ENCODE results near the gene TMBIM4. TPM values are rescaled to one million over a fixed set of nuclear protein-coding genes. Genes with fewer than 3 reads are reported as not detected.
A peak's percentile ranks its signal among the peaks of the same experiment; 100 is the strongest.
"Not testable (repeated sequence)": the region's sequence is repeated elsewhere in the genome, so short reads cannot be mapped to it uniquely, and the experiment has no call there.

TMBIM4 gene, protein sequence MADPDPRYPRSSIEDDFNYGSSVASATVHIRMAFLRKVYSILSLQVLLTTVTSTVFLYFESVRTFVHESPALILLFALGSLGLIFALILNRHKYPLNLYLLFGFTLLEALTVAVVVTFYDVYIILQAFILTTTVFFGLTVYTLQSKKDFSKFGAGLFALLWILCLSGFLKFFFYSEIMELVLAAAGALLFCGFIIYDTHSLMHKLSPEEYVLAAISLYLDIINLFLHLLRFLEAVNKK
- 100 to 1,000 TPM; 314 to 540 (median 336) TPM for polyA plus RNA-seq

- H3K27me3 Mint-ChIP-seq (ENCODE audit: low read depth in 3 of 3), result peaks cover 15 to 28% (median 16%) of the 10 kb centered on the region in 3 donors
- no peaks in the 10 kb centered on the region for H3K9me3 Mint-ChIP-seq
- peaks cover 12 to 15% (median 12%) of the 10 kb centered on the region in 3 donors for H3K36me3 Mint-ChIP-seq
- H3K27ac Mint-ChIP-seq, result peak within 1 kb of the TSS; percentile 96 to 100 (median 98)
- H3K4me3 Mint-ChIP-seq, result peak within 1 kb of the TSS; percentile 92 to 98 (median 97)
- DNase-seq, result peak; percentile 88 to 89 (median 89)
- peaks cover 52 to 63% of the 10 kb centered on the region in 2 donors for H3K4me1 Mint-ChIP-seq
Measured at GRCh38 chr12:66169221-66170170, at the start of gene TMBIM4. Gene TMBIM4, minus strand, starts transcription at chr12:66169996. Its CDS starts 45 bp downstream, at chr12:66169951.

DNA sequence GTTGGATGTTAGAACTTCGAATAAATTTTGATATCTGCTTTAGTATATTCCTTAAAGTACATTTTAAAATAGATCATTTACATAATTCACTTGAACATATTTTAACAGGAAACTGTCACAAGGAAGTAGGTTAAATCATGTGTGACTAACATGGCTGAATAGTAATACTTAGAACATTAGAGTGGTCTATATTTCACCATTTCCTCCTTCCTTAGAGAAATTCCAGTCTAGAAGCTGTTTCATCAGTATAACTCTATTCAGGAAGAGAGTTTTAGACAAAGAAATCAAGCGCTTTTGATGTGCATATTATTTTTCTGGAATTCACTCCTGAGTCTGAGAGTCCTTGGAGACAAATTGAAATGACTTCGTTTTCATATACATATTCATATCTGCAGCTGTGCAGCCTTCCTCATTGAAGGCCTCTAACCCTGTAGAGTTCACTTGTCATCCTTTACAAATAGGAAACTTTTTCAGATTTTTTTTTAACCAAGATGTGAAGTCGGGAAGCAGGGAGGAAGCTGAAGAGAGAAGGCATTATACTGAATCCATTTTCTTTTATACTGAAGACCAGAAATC, 47.6 kb upstream of the TMBIM4 start:
- Mint-ChIP-seq H3K27ac (no peak overlapping the region), H3K36me3 (no peaks in the 10 kb centered on the region), H3K4me3 (no peak overlapping the region), H3K27me3 (ENCODE audit: low read depth in 3 of 3) (peaks cover under 1 to 9% (median 3%) of the 10 kb centered on the region in 3 donors), H3K4me1 (no peaks in the 10 kb centered on the region), H3K9me3 (peaks cover 0 to 6% (median 4%) of the 10 kb centered on the region in 6 donors)
- no peak for DNase-seq

DNA sequence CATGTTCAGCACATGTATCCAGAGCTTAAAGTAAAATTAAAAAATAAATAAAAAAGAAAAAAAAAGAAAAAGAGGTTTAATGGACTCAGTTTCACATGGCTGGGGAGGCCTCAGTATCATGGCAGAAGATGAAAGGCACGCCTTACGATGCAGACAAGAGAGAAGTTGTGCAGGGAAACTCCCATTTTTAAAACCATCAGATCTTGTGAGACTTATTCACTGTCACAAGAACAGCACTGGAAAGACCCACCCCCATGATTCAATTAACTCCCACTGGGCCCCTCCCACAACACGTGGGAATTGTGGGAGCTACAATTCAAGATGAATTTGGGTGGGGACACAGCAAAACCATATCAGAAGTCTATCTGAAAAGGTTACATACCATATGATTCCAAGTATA, 43.2 kb upstream of the TMBIM4 start:
- DNase-seq; H3K9me3 Mint-ChIP-seq; H3K27me3 Mint-ChIP-seq (ENCODE audit: low read depth in 3 of 3); H3K27ac Mint-ChIP-seq; H3K4me1 Mint-ChIP-seq; H3K4me3 Mint-ChIP-seq: not testable (repeated sequence)
- peaks cover 0 to 10% (median 0%) of the 10 kb centered on the region in 3 donors for H3K36me3 Mint-ChIP-seq

DNA sequence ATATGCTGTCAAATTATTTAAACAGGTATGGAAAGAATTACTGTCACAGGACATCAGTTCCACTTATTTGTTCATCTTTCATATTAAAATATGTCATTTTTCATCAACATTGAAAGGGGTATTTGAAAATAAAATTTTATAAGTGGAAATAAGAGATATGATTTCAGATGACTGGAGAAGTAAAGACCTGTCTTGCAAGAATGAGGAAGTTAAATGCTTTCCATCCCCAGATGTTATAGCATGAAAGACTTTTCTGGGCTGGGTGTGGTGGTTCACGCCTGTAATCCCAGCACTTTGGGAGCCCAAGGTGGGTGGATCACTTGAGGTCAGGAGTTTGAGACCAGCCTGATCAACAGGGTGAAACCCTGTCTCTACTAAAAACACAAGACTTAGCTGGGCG, 41.8 kb upstream of the TMBIM4 start:
- not testable (repeated sequence) for H3K4me1 Mint-ChIP-seq
- H3K36me3 Mint-ChIP-seq, result peaks cover 0 to 11% (median 5%) of the 10 kb centered on the region in 3 donors

GRCh38 chr12:66210840-66211239, 41.0 kb upstream of the TMBIM4 start:
- Mint-ChIP-seq H3K27me3 (ENCODE audit: low read depth in 3 of 3) (peaks cover 3 to 8% (median 3%) of the 10 kb centered on the region in 3 donors), H3K4me1 (no peaks in the 10 kb centered on the region), H3K4me3 (no peak overlapping the region), H3K27ac (no peak overlapping the region), H3K9me3 (peaks cover 0 to 2% (median 0%) of the 10 kb centered on the region in 6 donors), H3K36me3 (peaks cover 0 to 11% (median 5%) of the 10 kb centered on the region in 3 donors)
- DNase-seq, result no peak

More for the DNA sequence above, 41.8 kb upstream of the TMBIM4 start:
- not testable (repeated sequence) for H3K4me3 Mint-ChIP-seq; H3K27me3 Mint-ChIP-seq (ENCODE audit: low read depth in 3 of 3); H3K9me3 Mint-ChIP-seq; H3K27ac Mint-ChIP-seq; DNase-seq

DNA sequence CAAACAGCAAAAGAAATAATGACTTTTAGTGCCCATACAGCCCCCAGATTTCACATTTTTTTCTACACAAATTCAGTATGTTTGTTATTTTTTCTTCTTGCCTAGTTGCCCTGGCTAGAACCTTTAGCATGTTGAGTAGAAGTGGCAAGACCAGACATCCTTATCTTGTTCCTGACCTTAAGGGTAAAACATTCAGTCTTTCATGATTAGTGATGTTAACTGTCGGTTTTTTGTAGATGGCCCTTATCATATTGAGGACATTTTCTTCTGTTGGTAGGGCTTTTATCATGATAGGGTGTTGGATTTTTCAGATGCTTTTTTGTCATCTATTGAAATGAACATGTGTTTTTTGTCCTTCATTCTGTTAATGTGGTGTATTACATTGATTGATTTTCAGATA, 36.3 kb upstream of the TMBIM4 start:
- H3K4me3 Mint-ChIP-seq, result no peak overlapping the region
- peaks cover 0 to 5% of the 10 kb centered on the region in 2 donors for H3K4me1 Mint-ChIP-seq
- peaks cover 0 to 5% (median 3%) of the 10 kb centered on the region in 3 donors for H3K36me3 Mint-ChIP-seq
- no peak for DNase-seq
- peaks cover 0 to 6% (median 4%) of the 10 kb centered on the region in 3 donors for H3K27me3 Mint-ChIP-seq (ENCODE audit: low read depth in 3 of 3)
- peaks cover 0 to 2% (median 0%) of the 10 kb centered on the region in 6 donors for H3K9me3 Mint-ChIP-seq
- no peak overlapping the region for H3K27ac Mint-ChIP-seq

DNA sequence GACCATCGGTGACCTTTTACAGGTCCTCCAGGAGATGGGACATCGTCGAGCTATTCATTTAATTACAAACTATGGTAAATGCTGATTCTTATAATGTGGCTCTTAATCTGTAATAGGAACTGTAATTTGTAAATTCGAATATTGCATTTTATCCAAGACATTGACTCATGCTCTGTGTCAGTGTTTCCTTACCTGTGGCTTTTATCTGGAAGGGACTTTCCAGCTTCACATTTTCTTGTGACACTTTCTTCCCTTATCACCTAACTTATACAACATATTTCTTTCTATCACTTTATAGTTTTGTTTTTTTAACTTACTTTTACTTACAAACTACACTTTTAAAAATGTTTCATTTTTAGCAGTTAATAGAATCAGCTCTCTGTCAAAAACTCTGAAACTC, 34.0 kb upstream of the TMBIM4 start:
- H3K27ac Mint-ChIP-seq, result no peak overlapping the region
- no peak overlapping the region for H3K4me3 Mint-ChIP-seq
- peaks cover 0 to 5% of the 10 kb centered on the region in 2 donors for H3K4me1 Mint-ChIP-seq
- H3K9me3 Mint-ChIP-seq, result peaks cover 0 to 2% (median 0%) of the 10 kb centered on the region in 6 donors
- peaks cover 0 to 11% (median 2%) of the 10 kb centered on the region in 3 donors for H3K36me3 Mint-ChIP-seq
- DNase-seq, result no peak
- peaks cover 0 to 10% (median 6%) of the 10 kb centered on the region in 3 donors for H3K27me3 Mint-ChIP-seq (ENCODE audit: low read depth in 3 of 3)

GRCh38 chr12:66199831-66200509, 30.2 kb upstream of the TMBIM4 start:
- Mint-ChIP-seq H3K27ac (no peak overlapping the region), H3K4me1 (peaks cover 0 to 5% of the 10 kb centered on the region in 2 donors), H3K9me3 (peaks cover 0 to 2% (median 0%) of the 10 kb centered on the region in 6 donors), H3K4me3 (no peak overlapping the region), H3K36me3 (peaks cover 0 to 6% (median 0%) of the 10 kb centered on the region in 3 donors), H3K27me3 (ENCODE audit: low read depth in 3 of 3) (peaks cover 0 to 9% (median 4%) of the 10 kb centered on the region in 3 donors)
- no peak for DNase-seq

GRCh38 chr12:66199141-66199540, 29.3 kb upstream of the TMBIM4 start:
- peaks cover 0 to 2% (median 0%) of the 10 kb centered on the region in 6 donors for H3K9me3 Mint-ChIP-seq
- peaks cover 0 to 6% (median 0%) of the 10 kb centered on the region in 3 donors for H3K36me3 Mint-ChIP-seq
- DNase-seq, result no peak
- peaks cover 0 to 15% (median 1%) of the 10 kb centered on the region in 3 donors for H3K27me3 Mint-ChIP-seq (ENCODE audit: low read depth in 3 of 3)
- H3K27ac Mint-ChIP-seq, result no peak overlapping the region
- H3K4me1 Mint-ChIP-seq, result peaks cover 1 to 5% of the 10 kb centered on the region in 2 donors
- no peak overlapping the region for H3K4me3 Mint-ChIP-seq

- peaks cover 0 to 6% (median 0%) of the 10 kb centered on the region in 3 donors for H3K36me3 Mint-ChIP-seq
- H3K27me3 Mint-ChIP-seq (ENCODE audit: low read depth in 3 of 3), result peaks cover 0 to 15% (median 2%) of the 10 kb centered on the region in 3 donors
- DNase-seq, result no peak
- H3K27ac Mint-ChIP-seq, result no peak overlapping the region
- H3K4me1 Mint-ChIP-seq, result peaks cover 0 to 1% of the 10 kb centered on the region in 2 donors
- H3K9me3 Mint-ChIP-seq, result peaks cover 0 to 2% (median 0%) of the 10 kb centered on the region in 6 donors
- no peak overlapping the region for H3K4me3 Mint-ChIP-seq
Measured at GRCh38 chr12:66197495-66197921, 27.7 kb upstream of the TMBIM4 start.

DNA sequence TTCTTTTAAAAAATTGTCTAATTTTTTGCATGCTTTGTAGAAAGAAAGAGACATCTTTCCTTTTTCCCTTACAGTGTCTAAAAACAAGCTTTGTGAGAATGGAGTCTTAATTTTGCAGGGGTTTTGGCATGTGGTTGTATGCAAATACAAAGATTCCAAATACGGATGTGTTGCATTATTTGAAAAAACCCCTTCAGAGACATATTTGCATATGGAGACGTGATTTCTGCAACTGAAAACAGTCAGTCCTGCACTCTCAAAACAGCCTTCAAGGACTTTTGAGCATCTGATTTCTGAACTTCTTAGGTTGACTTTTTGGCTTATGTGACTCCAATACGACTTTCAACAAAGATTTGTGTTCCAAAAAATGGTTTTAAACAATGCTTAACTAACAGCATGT, 27.0 kb upstream of the TMBIM4 start:
- peaks cover 0 to 6% (median 0%) of the 10 kb centered on the region in 3 donors for H3K36me3 Mint-ChIP-seq
- no peak overlapping the region for H3K4me3 Mint-ChIP-seq

GRCh38 chr12:66195242-66195641, 25.4 kb upstream of the TMBIM4 start:
- Mint-ChIP-seq H3K4me3 (no peak overlapping the region), H3K27ac (no peak overlapping the region), H3K9me3 (peaks cover 0 to 2% (median 0%) of the 10 kb centered on the region in 6 donors), H3K27me3 (ENCODE audit: low read depth in 3 of 3) (peaks cover 0 to 21% (median 6%) of the 10 kb centered on the region in 3 donors), H3K4me1 (peaks cover 1 to 4% of the 10 kb centered on the region in 2 donors), H3K36me3 (peaks cover 0 to 2% (median 0%) of the 10 kb centered on the region in 3 donors)
- DNase-seq, result no peak

More for the DNA sequence above, 27.0 kb upstream of the TMBIM4 start:
- no peak for DNase-seq
- H3K27ac Mint-ChIP-seq, result no peak overlapping the region
- peaks cover 0 to 15% (median 3%) of the 10 kb centered on the region in 3 donors for H3K27me3 Mint-ChIP-seq (ENCODE audit: low read depth in 3 of 3)
- H3K4me1 Mint-ChIP-seq, result peaks cover 0 to 1% of the 10 kb centered on the region in 2 donors
- H3K9me3 Mint-ChIP-seq, result peaks cover 0 to 2% (median 0%) of the 10 kb centered on the region in 6 donors

DNA sequence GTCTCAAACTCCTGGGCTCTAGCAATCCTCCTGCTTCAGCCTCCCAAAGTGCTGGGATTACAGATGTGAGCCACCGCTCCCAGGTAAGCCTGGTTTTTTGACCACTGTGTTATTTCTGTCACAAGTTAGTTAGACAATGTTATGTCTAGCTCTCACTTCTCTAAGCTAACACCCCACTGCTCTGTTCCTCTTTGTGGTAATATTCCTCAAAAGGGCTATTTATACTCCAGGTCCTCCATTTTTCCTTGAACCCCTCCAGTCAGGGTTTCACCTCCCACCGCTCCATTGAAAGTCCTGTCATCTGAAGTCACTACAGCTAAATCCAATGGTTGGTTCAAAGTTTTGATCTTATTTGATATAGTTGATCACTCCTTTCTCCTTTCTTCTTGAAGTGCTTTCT, 24.3 kb upstream of the TMBIM4 start:
- no peak overlapping the region for H3K27ac Mint-ChIP-seq
- peaks cover 0 to 19% (median 8%) of the 10 kb centered on the region in 3 donors for H3K27me3 Mint-ChIP-seq (ENCODE audit: low read depth in 3 of 3)
- no peaks in the 10 kb centered on the region for H3K36me3 Mint-ChIP-seq
- H3K9me3 Mint-ChIP-seq, result peaks cover 0 to 2% (median 0%) of the 10 kb centered on the region in 6 donors
- peaks cover 4% of the 10 kb centered on the region in 2 donors for H3K4me1 Mint-ChIP-seq
- no peak for DNase-seq
- H3K4me3 Mint-ChIP-seq, result no peak overlapping the region
